H1 (cell line): ENCODE data around the gene DCLK1. TPM values are rescaled to one million over a fixed set of nuclear protein-coding genes. Genes with fewer than 3 reads are reported as not detected.

Source experiments
- CBX8 ChIP-seq: fragments of 300-800, 300-1000 bp; sonication (generic); IDR thresholded peaks from 2 replicates; pipeline ENCODE4 v1.7.1; 2016; ENCODE audit warnings: low read depth, low read length, borderline replicate concordance
- CEBPB ChIP-seq: IDR thresholded peaks from 2 replicates; pipeline ENCODE4 v1.6.1; 2012; ENCODE audit warnings: low read depth, low read length
- CHD1 ChIP-seq: IDR thresholded peaks from 2 replicates; pipeline ENCODE4 v1.6.1; 2012; ENCODE audit warnings: low read depth, low read length, improper control_type of control experiment
- GABPA ChIP-seq: IDR thresholded peaks from 2 replicates; pipeline ENCODE4 v1.6.1; 2011; ENCODE audit warnings: mild to moderate bottlenecking, low read length, moderate library complexity, borderline replicate concordance; ENCODE audit not compliant: insufficient read depth
- KDM4A ChIP-seq: IDR thresholded peaks from one replicate; pipeline ENCODE4 v1.7.1; 2012; ENCODE audit warnings: low read depth, mild to moderate bottlenecking, moderate library complexity, low read length, inconsistent platforms; ENCODE audit not compliant: severe bottlenecking
- polyA plus RNA-seq, 7 experiments: library from polyadenylated mRNA; depleted of rRNA in 3 of 7; stranded (reverse) in 5 of 7; unstranded in 2 of 7; fragments of >200 nt in 5 of 7; fragments of 200-250 nt in 2 of 7; gene quantifications; 1 replicate in 5 of 7; 2 replicates in 1 of 7; 4 replicates in 1 of 7; pipeline versions ENCODE4 v1.2.1 to v1.2.3, GENCODE V29; 2011 to 2013; ENCODE audit warnings: missing spikeins in 2 of 7, mixed read lengths in 2 of 7
- total RNA-seq: library from RNA; stranded (reverse); fragmentation: NEBNext Ultra II Directional; extraction: Animal tissue kit (Norgen Biotek cat#: 25700); gene quantifications from 2 replicates; pipeline ENCODE4 v1.2.1, GENCODE V29; 2021

Gene DCLK1
- total and polyA plus RNA-seq, 2 of the 8 experiments (the other 6 are each of a cell fraction or from before 2014, with no cell fraction given): 22.8 to 41.0 TPM

- TF ChIP-seq GABPA: no peak
- TF ChIP-seq CEBPB: no peak
- no peak for TF ChIP-seq KDM4A
- TF ChIP-seq CBX8: no peak
- TF ChIP-seq CHD1: no peak
- TF ChIP-seq, all 59 proteins: peak for 0
Observed at GRCh38 chr13:35741657-35742056, 389.5 kb downstream of the DCLK1 start (continued).
